ENCODE results near the gene NTSR2.
"Not testable (repeated sequence)": the region's sequence is repeated elsewhere in the genome, so short reads cannot be mapped to it uniquely, and the experiment has no call there.

NTSR2 gene

DNA sequence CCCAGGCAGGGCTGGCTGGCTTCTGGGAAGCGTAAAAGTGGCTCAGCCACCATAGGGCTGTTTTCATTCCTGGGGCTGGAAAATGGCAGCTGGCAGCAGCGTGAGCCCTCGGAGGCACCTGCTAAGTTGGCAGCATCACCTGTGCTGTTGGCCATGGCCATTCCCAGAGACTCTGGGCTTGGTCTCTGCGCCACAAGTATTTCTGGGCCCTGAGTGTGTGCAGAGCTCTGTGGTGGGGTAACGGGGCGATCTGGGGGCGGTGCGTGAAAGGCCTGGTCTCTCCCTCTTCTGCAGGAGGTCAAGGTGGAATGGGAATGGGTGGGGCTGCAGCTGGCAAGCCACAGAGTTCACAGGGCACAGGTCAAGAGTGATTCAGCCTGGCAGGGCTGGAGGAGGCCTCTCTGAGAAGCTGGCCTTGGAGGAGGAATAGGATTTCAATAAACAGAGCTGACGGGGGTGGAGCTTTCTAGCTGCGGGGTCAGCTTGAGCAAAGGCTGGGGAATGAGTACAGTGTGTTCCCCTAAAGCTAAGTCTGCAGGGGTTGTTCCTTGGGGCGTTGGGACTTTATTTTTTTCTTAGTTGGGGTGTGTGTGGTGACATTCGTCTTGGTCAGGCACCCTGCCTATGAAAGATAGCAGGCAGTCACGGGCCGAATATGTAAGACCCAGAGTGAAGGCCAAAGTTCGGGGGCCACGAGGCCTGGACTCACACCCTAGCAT, 10.3 kb upstream of the NTSR2 start:
- in situ Hi-C loops (cut with HindIII; ENCODE audit: low sequenced_read_pairs), result no loop called here

DNA sequence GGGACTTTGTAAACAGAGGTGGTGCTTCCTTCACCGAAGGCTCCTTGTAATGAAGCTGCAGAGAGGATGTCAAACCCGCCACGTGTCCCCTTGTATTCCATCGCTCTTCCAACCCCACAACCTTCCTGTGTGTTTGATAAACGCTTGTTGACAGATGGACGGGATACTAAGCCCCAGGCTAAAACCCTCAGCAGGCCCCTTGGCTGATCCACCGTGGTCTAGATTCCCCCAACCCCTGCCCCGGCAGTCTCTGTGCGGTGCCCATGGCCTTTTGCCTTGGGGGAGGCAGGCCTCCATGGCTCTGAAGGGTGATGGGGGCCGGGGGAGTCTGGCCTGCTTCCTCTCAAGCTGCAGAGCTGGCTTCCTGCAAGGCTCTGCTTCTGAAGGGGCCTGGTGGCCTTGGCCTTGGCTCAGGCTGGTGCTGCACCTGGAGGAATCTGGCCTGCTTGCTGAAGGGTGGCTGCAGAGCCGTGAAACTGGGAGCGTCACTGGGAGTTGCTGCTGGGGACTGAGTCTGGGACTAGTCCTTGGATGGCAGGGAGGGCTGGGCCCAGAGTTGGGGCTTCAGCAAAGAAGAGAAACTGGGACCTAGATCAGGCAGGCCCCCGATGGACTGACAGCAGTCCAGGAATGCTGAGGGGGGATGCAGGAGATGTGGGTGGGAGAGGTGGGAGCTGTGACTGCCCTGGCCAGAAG, 9.6 kb upstream of the NTSR2 start:
- in situ Hi-C loops (cut with HindIII; ENCODE audit: low sequenced_read_pairs), result no loop called here

DNA sequence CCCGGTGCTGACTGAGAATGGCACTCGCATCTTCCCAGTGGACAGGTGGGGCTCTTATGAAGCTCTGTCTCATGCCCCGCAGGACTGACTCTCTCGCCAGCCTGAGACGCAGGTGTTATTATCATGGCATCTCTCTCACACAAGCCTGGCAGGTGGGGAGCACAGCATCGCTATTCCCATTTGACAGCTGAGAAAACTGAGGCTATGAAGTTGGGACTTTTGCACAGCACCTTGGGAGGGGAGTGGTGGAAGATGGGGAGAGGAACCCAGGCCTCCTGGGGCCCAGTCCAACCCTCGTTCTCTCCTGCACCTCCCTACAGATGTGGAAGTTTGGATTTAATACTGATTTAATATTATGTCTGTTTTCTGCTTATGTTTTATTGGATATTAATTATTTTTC, 9.0 kb upstream of the NTSR2 start:
- in situ Hi-C loops (cut with HindIII; ENCODE audit: low sequenced_read_pairs), result no loop called here

DNA sequence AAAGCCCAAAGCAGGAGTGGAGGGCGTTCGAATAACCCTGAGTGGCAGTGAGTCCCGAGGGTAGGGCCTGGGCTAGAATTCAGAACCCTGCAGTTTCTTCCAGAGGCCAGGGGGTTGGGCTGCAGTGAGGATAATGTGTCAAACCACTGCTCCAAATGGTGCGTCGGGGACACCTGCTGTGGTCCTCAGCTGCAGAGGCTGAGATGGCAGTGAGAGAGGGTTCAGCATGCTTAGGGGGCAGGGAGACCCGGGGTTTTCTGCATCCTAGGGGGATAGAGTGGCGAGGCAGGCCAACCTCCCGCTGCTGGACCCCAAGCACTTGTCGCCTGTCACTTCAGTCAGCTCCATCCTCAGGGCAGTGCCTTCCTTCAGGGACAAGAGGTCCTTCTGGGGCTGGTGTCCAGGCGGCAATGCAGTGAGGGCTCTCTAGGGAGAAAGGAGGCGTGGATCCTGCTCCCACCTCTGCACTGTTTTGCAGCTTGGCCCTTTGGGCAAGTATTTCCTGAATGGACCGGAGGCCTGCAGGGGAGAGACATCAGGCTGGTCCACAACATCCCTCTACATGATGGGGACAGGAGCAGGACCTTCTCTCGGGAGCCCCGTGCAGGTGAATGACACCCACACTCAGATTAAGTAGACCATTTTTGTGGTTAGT, 8.4 kb upstream of the NTSR2 start:
- in situ Hi-C loops (cut with HindIII; ENCODE audit: low sequenced_read_pairs), result no loop called here

DNA sequence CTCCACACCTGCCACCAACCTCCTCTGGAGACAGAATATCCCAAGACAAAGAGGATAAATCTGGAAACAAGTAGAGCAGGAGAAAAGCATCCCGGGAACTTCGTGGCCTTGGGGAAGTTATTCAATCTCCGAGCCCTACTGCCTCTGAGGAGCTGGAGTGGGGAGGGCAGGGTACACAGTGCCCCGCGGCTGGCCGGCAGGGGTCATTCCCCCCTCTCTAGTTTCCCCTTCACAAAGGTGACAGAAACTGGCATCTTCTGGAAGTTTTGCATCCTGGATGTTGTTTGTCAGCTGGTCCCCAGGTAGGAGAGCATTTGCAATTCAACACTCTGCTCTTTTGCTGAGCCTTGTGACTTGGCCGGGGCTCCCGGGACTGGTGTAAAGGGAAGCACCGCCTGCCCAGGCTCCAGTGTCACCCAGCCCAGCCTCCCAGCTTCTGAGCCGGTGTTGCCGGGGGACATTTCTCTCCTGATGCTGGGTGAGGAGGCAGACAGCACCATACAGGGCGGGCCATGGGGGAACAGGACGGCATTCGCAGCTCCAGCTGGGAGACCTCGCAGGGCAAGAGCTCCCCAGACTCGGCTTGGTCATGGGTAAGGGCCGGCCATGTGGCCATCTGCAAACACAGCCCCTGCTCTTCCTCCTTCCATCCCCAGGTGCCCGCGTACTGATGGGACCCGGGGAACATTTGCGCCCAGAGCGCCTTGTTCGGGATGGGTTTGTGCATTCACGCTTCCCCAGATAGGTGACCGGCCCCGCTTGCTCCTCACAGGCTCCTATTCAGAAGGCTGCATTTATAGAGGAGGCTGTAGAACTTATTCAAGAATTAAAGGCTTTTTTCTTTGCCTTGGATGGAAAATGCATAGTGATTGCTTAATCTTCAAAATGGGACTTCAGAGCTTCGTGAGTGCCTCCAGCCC, 7.4 kb upstream of the NTSR2 start:
- in situ Hi-C loops (cut with HindIII; ENCODE audit: low sequenced_read_pairs), result no loop called here

DNA sequence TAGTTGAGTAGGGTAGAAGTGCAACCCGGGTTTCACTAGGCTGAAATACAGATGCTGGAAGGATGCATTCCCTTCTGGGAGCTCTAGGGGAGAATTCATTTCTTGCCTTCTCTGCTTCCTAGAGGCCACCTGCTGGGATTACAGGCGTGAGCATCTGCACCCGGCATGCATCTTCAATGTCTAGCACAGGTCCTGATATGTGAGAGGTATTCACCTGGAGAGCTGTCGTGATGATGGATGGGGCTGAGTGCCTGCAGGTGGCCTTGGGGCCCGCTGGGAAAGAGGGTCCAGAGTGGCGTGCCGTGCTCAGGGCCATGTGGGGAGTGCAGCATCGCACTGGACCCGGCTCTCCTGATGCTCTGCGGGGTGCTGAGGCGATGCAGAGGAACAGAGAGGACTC, 6.6 kb upstream of the NTSR2 start:
- in situ Hi-C loops (cut with HindIII; ENCODE audit: low sequenced_read_pairs), result no loop called here

DNA sequence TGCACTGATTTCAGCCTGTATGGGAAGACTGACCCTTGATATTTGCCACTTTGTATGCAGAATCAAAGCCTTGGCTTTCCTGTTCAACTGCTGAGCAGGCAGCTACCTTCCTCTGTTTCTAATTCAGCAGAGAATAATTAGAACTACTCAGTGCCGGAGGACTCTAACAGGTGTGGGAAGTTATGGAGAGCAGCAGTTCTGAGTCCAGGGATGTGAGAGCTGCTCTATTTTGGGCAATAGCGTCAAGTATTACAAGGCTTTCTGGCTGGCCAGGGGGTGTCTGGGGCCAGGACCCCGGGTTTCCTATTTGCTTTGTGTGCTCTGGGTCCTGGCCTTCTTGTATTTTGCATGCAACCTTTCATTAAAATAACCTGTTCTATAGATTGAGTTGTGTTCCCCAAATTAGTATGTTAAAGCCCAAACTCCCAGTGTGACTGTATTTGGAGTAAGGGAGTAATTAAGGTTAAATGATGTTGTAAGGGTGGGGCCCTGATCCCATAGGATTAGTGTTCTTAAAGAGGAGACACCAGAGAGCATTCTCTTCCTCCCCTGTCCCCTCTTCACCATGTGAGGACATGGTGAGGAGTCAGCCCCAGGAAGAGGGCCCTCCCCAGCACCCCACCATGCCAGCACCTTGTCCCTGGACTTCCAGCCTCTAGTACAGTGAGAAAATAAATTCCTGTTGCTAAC, 5.6 kb upstream of the NTSR2 start:
- in situ Hi-C loops (cut with HindIII; ENCODE audit: low sequenced_read_pairs), result no loop called here

DNA sequence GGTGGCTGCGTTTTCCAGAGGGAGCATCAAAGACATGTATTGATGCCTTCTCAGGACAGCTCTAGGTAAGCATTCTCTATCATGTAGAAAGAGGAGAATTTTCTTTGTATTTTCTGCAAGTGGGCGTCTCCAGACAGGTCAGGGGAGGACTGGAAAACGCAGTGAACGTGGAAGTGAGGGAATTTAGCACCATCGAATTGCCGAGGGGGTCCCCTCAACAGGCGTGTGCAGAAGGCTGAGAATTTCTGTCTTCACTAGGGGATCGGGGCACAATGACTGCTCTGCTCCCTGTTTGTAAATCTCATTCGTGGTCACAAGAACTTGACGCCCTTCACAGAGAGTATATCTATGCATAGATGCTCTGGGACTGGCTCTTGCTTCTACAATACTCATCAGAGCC, 5.0 kb upstream of the NTSR2 start:
- in situ Hi-C loops (cut with HindIII; ENCODE audit: low sequenced_read_pairs), result no loop called here

DNA sequence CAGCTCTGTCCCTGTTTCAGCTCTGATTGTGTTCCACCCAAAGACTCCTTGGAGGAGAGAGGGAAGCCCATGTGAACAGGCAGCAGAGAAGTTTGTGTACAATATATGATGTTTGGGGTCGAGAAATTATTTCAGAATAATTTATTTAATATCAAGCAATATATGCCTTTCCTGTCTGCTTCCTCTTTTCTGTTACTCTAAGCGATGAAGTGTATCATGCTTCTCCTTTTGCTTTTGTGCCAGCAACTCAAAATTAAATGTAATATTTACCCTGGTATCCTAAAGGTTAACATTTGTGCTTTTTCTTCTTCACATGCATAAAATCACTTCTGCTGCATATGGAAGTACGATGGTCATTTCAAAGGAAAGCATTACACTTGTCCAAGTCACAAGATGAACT, 2.4 kb upstream of the NTSR2 start:
- in situ Hi-C loops (cut with HindIII; ENCODE audit: low sequenced_read_pairs), result no loop called here

DNA sequence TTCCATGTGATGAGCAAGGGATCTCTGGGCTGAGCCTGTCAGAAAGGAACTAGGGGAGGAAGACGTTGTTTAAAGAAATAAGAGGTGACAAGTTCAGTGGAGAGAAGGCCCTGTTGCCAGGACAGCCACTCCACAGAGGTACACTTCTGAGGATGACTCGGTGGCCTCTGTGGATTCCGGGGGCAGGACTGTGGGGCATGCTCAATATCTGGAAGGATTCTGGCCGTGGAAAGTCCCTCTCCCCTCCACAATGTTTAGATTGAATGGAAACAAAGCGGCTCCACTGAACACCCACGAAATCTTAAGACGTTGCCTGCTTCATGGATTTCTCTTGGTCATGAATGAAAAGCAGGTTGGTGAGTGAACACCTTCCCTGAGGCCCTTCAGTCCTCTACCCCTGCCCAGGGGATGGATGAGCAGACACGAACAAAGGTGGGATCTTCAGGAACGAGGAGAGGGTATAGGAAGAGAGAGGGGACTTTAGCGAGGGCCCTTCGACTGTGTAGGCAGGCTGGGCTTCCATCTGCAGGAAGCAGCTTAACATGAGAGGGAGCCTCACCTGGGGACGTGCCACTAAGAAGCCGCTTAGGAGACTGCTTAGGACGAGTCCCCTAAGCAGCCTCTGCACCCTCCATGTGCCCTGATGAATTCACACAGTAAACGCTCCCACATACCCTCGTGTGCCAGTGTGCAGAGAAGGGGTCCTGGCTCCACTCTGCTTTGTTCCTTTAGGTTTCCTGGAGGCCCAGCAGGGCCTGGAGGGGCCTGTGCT, 1.9 kb downstream of the NTSR2 start:
- in situ Hi-C loops (cut with HindIII; ENCODE audit: low sequenced_read_pairs), result no loop called here

DNA sequence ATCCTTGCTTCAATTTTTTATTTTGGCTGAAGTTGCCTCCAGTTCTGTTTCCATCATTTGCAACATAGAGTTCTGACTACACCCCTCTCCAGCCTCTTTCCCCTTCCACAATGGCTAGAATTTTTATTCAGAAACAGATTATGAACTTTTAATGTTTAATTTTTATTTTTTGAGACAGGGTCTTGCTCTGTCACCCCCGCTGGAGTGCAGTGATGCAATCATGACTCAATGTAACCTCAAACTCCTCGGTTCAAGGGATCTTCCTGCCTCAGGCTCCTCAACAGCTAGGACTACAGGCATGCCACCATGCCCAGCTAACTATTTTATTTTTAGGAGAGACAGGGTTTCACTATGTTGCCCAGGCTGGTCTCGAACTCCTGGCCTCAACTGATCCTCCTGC, 2.8 kb downstream of the NTSR2 start:
- in situ Hi-C loops (cut with HindIII; ENCODE audit: low sequenced_read_pairs), result no loop called here

DNA sequence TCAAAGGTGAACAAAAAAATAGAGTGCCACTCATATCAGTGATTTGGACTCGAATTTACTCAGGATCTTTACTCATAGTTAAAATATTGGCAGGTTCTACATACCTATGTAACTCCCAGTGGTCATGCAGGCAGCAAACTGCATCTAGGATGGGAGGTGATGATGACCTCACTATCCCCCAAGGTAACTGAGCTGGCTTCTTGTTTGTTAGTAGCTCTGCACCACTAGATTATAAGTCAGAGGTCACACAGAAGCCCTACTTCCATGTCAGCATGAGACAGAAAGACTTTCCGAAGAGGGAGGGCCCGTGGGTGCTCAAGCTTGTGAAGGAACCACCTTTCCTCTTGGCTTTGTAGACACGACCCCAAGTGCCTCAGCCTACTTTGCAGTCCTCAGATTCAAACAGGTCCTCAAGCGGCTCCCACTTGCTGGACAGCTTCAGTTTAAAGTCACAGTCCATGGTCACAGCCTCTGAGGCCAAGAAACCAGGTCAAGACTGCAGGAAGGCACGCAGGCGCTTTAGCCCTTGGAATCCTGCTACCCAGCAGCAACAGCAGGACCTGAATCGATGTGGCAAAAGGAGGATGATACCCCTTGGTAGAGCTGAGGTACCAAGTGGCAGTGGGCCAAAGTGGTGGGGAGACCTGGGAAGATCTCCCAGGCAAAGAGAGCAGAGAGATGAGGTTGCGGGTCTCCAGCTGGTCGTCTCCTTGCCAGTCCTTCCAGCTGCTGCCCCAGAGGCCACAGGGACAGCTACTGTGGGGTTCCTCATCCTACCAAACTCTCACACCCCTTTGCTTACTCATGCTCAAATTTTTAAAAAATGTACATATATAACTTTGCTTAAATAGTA, 4.3 kb downstream of the NTSR2 start:
- in situ Hi-C loops (cut with HindIII; ENCODE audit: low sequenced_read_pairs), result no loop called here

DNA sequence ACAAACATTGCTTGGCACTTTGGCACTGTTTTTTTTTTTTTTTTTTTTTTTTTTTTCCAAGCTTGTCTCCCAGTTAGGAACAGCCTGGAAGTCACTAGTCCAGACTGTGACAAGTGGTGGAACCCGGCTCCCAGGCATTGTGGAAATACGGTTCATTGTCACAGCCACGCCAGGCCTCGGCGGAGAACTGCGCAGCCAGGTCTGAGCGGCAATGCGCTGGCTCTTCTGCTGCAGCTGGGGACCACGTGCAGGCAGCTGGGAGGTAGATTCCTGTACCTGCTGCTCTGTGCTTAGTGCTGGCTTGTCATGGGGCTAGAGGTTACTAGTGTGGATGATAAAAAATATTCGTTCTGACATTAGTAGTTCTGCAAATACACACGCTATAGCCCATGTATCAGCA, 5.0 kb downstream of the NTSR2 start:
- in situ Hi-C loops (cut with HindIII; ENCODE audit: low sequenced_read_pairs), result no loop called here

DNA sequence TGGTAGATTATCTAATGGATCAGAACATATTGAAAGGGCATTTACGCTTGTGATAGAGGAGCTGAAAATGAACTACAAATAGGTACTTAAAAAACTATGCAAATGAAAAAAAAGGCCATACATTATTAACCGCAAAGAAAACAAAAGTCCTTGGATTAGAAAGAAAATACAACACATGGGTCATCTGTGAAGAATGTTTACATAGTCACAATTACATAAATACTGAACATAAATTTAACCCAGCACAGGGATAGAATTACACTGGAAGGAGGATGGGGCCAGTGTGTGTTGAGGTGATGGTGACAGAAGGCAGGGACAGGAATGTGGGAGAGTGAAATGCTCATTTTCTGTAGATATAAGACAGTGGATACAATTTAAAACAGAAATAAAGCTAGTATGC, 6.6 kb downstream of the NTSR2 start:
- in situ Hi-C loops (cut with HindIII; ENCODE audit: low sequenced_read_pairs), result no loop called here

DNA sequence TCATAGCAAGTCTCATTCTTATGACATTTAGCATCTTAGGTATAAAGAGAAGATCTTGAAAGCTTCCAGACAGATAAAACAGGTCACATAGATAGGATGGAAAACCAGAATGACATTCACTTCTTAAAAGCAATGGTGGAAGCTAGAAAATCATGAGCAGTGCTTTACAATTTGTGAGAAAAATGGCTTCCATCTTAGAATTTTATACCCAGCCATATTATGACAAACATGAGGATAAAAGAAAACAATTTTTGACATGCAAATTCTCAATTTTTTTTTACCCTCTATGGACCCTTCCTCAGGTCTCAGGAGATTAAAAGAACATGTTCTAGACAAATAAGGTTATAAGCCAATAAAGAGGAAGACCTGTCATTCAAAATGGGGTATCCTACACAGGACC, 7.1 kb downstream of the NTSR2 start:
- in situ Hi-C loops (cut with HindIII; ENCODE audit: low sequenced_read_pairs), result no loop called here

DNA sequence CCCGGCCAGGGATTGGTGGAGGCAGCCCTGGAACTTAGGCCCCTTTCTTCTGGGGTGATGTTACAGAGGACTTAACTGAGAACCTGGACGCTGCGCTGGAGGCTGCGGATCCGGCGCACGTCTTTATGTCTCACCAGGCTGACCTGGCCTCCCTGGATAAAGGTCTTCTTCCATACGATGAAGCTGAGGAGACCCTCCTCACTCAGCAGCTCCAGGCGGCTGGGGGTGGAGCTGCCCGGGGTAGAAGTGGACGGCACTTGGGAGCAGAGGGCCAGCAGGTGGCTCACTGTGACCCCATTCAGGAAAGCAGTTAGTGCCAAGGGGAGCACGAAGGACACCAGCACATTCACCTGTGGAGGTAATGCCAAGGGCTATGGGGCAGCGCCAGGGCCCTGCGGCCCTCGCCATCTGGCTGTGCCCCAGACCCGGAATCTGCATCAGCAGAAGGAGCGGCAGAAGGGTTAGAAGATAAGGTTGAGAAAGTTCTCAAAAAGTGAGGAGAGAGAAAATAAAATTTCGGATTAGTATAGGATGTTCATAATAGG, 8.0 kb downstream of the NTSR2 start:
- in situ Hi-C loops (cut with HindIII; ENCODE audit: low sequenced_read_pairs), result no loop called here

DNA sequence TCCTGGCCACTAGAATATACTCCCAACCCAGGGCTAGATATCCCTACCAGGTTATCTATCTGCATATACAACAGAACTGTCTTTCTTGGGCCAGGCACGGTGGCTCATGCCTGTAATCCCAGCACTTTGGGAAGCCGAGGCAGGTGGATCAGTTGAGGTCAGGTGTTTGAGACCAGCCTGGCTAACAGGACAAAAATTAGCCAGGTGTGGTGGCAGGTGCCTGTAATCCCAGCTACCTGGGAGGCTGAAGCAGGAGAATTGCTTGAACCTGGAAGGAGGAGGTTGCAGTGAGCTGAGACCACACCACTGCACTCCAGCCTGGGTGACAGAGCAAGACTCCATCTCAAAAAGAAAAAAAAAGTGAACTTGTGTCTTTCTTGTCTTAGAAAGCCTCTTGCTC, 9.6 kb downstream of the NTSR2 start:
- in situ Hi-C loops (cut with HindIII; ENCODE audit: low sequenced_read_pairs), result not testable (repeated sequence)

DNA sequence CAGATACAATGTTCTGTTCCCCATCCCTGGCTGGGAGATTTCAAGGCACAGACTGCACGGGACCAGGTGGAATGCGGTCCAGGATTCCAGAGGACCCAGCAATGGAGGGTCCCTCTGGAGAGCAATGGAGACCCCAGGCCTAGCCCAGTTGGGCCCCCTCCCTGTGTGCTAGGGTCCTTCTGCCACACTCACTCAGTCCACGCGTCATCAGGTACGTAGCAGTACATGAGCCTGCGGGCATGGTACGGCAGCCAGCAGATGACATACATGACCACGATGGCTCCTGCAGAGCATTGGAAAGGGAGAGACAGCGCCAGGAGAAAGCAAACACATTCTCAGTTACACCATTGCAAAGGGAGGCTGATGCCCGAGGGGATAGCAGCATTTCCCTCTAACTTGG, 10.1 kb downstream of the NTSR2 start:
- in situ Hi-C loops (cut with HindIII; ENCODE audit: low sequenced_read_pairs), result no loop called here

DNA sequence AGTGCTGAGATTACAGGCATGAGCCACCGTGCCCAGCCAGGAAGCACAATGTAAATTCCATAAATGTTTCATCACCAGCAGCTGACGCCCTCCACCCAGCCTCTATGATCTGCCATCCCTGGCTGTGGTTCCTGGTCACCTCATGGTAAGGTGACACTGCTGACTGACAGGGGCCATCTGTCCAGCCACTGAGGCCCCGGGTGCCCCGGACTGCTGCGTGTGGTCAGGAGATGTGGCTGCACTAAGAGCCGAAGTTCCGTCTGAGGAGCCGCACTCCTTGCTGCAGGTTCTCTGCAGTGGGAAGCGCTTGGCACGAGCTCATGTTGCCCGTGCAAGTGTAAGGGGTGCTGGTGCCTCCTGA, 10.9 kb downstream of the NTSR2 start:
- in situ Hi-C loops (cut with HindIII; ENCODE audit: low sequenced_read_pairs), result no loop called here

Data from DLD1 (cell line).